ENCODE measurements around the gene CEP295NL. TPM values are rescaled to one million over a fixed set of nuclear protein-coding genes. Genes with fewer than 3 reads are reported as not detected.
"Not testable (repeated sequence)": the region's sequence is repeated elsewhere in the genome, so short reads cannot be mapped to it uniquely, and the experiment has no call there.

CEP295NL gene
- total and polyA plus RNA-seq, 5 donors from 2014 or later, result 0.25 to 1.6 (median 0.78) TPM; not detected in 2

- not testable (repeated sequence) for H3K27me3 Mint-ChIP-seq; H3K36me3 ChIP-seq (ENCODE audit: control insufficient read depth, insufficient read depth, low read length); H3K27ac ChIP-seq (ENCODE audit: insufficient read depth, low read length, poor library complexity, severe bottlenecking); H3K9me3 Mint-ChIP-seq; H3K27ac Mint-ChIP-seq; H3K9me3 ChIP-seq (ENCODE audit: control insufficient read depth in 2 of 2, low read length in 2 of 2); H3K4me1 Mint-ChIP-seq; H3K4me3 ChIP-seq (ENCODE audit: low read depth, low read length); DNase-seq; H3K27me3 ChIP-seq (ENCODE audit: control insufficient read depth, insufficient read depth, low read length); H3K4me3 Mint-ChIP-seq; ATAC-seq (ENCODE audit: low read depth in 2 of 2); H3K36me3 Mint-ChIP-seq; H3K4me1 ChIP-seq (ENCODE audit: control insufficient read depth, insufficient read depth, low read length, poor library complexity, severe bottlenecking)
These were observed 42.5 kb upstream of the CEP295NL start for GRCh38 chr17:78945455-78945854.

GRCh38 chr17:78944956-78945355, 42.0 kb upstream of the CEP295NL start:
- Histone ChIP-seq H3K36me3 (ENCODE audit: control insufficient read depth, insufficient read depth, low read length) (no peaks in the 10 kb centered on the region), H3K27me3 (ENCODE audit: control insufficient read depth, insufficient read depth, low read length) (no peaks in the 10 kb centered on the region), H3K27ac (ENCODE audit: insufficient read depth, low read length, poor library complexity, severe bottlenecking) (no peak overlapping the region), H3K9me3 (ENCODE audit: control insufficient read depth in 2 of 2, low read length in 2 of 2) (peaks cover 0 to 2% of the 10 kb centered on the region in 2 experiments), H3K4me3 (ENCODE audit: low read depth, low read length) (no peak overlapping the region), H3K4me1 (ENCODE audit: control insufficient read depth, insufficient read depth, low read length, poor library complexity, severe bottlenecking) (no peaks in the 10 kb centered on the region)
- peaks cover 0 to 4% (median 0%) of the 10 kb centered on the region in 4 donors for H3K4me1 Mint-ChIP-seq
- no peak for DNase-seq
- peaks cover 0 to 5% (median 0%) of the 10 kb centered on the region in 7 donors for H3K9me3 Mint-ChIP-seq
- peaks cover 5% of the 10 kb centered on the region for H3K27me3 Mint-ChIP-seq
- no peaks in the 10 kb centered on the region for H3K36me3 Mint-ChIP-seq
- no peak overlapping the region for H3K27ac Mint-ChIP-seq
- ATAC-seq (ENCODE audit: low read depth in 2 of 2), result no peak
- H3K4me3 Mint-ChIP-seq, result no peak overlapping the region

- Histone ChIP-seq H3K9me3 (ENCODE audit: control insufficient read depth in 2 of 2, low read length in 2 of 2) (no peaks in the 10 kb centered on the region), H3K36me3 (ENCODE audit: control insufficient read depth, insufficient read depth, low read length) (no peaks in the 10 kb centered on the region), H3K27me3 (ENCODE audit: control insufficient read depth, insufficient read depth, low read length) (no peaks in the 10 kb centered on the region), H3K4me1 (ENCODE audit: control insufficient read depth, insufficient read depth, low read length, poor library complexity, severe bottlenecking) (no peaks in the 10 kb centered on the region), H3K27ac (ENCODE audit: insufficient read depth, low read length, poor library complexity, severe bottlenecking) (no peak overlapping the region), H3K4me3 (ENCODE audit: low read depth, low read length) (no peak overlapping the region)
- Mint-ChIP-seq H3K27ac (no peak overlapping the region), H3K9me3 (peaks cover 0 to 2% (median 0%) of the 10 kb centered on the region in 7 donors), H3K27me3 (peaks cover 5% of the 10 kb centered on the region), H3K4me3 (no peak overlapping the region), H3K36me3 (no peaks in the 10 kb centered on the region), H3K4me1 (peaks cover 0 to 4% (median 0%) of the 10 kb centered on the region in 4 donors)
- no peak for ATAC-seq (ENCODE audit: low read depth in 2 of 2)
- no peak for DNase-seq
These were observed 41.0 kb upstream of the CEP295NL start for GRCh38 chr17:78944026-78944425.

- H3K4me3 Mint-ChIP-seq, result no peak overlapping the region
- no peaks in the 10 kb centered on the region for H3K36me3 Mint-ChIP-seq
- Histone ChIP-seq H3K9me3 (ENCODE audit: control insufficient read depth in 2 of 2, low read length in 2 of 2) (no peaks in the 10 kb centered on the region), H3K4me1 (ENCODE audit: control insufficient read depth, insufficient read depth, low read length, poor library complexity, severe bottlenecking) (no peaks in the 10 kb centered on the region), H3K36me3 (ENCODE audit: control insufficient read depth, insufficient read depth, low read length) (no peaks in the 10 kb centered on the region), H3K27ac (ENCODE audit: insufficient read depth, low read length, poor library complexity, severe bottlenecking) (no peak overlapping the region), H3K27me3 (ENCODE audit: control insufficient read depth, insufficient read depth, low read length) (no peaks in the 10 kb centered on the region), H3K4me3 (ENCODE audit: low read depth, low read length) (no peak overlapping the region)
- ATAC-seq (ENCODE audit: low read depth in 2 of 2) (no peak), DNase-seq (no peak)
- H3K27me3 Mint-ChIP-seq, result no peaks in the 10 kb centered on the region
- no peak overlapping the region for H3K27ac Mint-ChIP-seq
- H3K9me3 Mint-ChIP-seq, result peaks cover 0 to 2% (median 0%) of the 10 kb centered on the region in 7 donors
- peaks cover 0 to 2% (median 0%) of the 10 kb centered on the region in 4 donors for H3K4me1 Mint-ChIP-seq
These were observed 37.7 kb upstream of the CEP295NL start for GRCh38 chr17:78940708-78941107.

- no peaks in the 10 kb centered on the region for H3K9me3 ChIP-seq (ENCODE audit: control insufficient read depth in 2 of 2, low read length in 2 of 2)
- H3K4me1 ChIP-seq (ENCODE audit: control insufficient read depth, insufficient read depth, low read length, poor library complexity, severe bottlenecking), result no peaks in the 10 kb centered on the region
- H3K4me3 Mint-ChIP-seq, result no peak overlapping the region
- no peaks in the 10 kb centered on the region for H3K36me3 Mint-ChIP-seq
- no peaks in the 10 kb centered on the region for H3K27me3 ChIP-seq (ENCODE audit: control insufficient read depth, insufficient read depth, low read length)
- H3K27ac ChIP-seq (ENCODE audit: insufficient read depth, low read length, poor library complexity, severe bottlenecking), result no peak overlapping the region
- peaks cover 0 to 5% (median 0%) of the 10 kb centered on the region in 7 donors for H3K9me3 Mint-ChIP-seq
- DNase-seq, result no peak
- H3K27ac Mint-ChIP-seq, result no peak overlapping the region
- no peaks in the 10 kb centered on the region for H3K27me3 Mint-ChIP-seq
- no peak for ATAC-seq (ENCODE audit: low read depth in 2 of 2)
- H3K36me3 ChIP-seq (ENCODE audit: control insufficient read depth, insufficient read depth, low read length), result no peaks in the 10 kb centered on the region
- peaks cover 0 to 2% (median 0%) of the 10 kb centered on the region in 4 donors for H3K4me1 Mint-ChIP-seq
- no peak overlapping the region for H3K4me3 ChIP-seq (ENCODE audit: low read depth, low read length)
These were observed 37.3 kb upstream of the CEP295NL start for GRCh38 chr17:78940258-78940657.

GRCh38 chr17:78939615-78940014, 36.6 kb upstream of the CEP295NL start:
- Mint-ChIP-seq H3K36me3 (no peaks in the 10 kb centered on the region), H3K4me3 (no peak overlapping the region), H3K9me3 (peaks cover 0 to 5% (median 0%) of the 10 kb centered on the region in 7 donors), H3K27ac (no peak overlapping the region), H3K4me1 (no peaks in the 10 kb centered on the region), H3K27me3 (peaks cover under 1% of the 10 kb centered on the region)
- Histone ChIP-seq H3K27ac (ENCODE audit: insufficient read depth, low read length, poor library complexity, severe bottlenecking) (no peak overlapping the region), H3K4me1 (ENCODE audit: control insufficient read depth, insufficient read depth, low read length, poor library complexity, severe bottlenecking) (no peaks in the 10 kb centered on the region), H3K4me3 (ENCODE audit: low read depth, low read length) (no peak overlapping the region), H3K27me3 (ENCODE audit: control insufficient read depth, insufficient read depth, low read length) (no peaks in the 10 kb centered on the region), H3K36me3 (ENCODE audit: control insufficient read depth, insufficient read depth, low read length) (no peaks in the 10 kb centered on the region), H3K9me3 (ENCODE audit: control insufficient read depth in 2 of 2, low read length in 2 of 2) (no peaks in the 10 kb centered on the region)
- DNase-seq (no peak), ATAC-seq (ENCODE audit: low read depth in 2 of 2) (no peak)

- H3K9me3 ChIP-seq (ENCODE audit: control insufficient read depth in 2 of 2, low read length in 2 of 2), result no peaks in the 10 kb centered on the region
- no peak overlapping the region for H3K4me3 ChIP-seq (ENCODE audit: low read depth, low read length)
- no peak overlapping the region for H3K4me3 Mint-ChIP-seq
- H3K4me1 Mint-ChIP-seq, result peaks cover 0 to 11% (median 2%) of the 10 kb centered on the region in 4 donors
- H3K27me3 ChIP-seq (ENCODE audit: control insufficient read depth, insufficient read depth, low read length), result no peaks in the 10 kb centered on the region
- no peaks in the 10 kb centered on the region for H3K36me3 ChIP-seq (ENCODE audit: control insufficient read depth, insufficient read depth, low read length)
- H3K27ac Mint-ChIP-seq, result no peak overlapping the region
- DNase-seq (no peak), ATAC-seq (ENCODE audit: low read depth in 2 of 2) (no peak)
- no peaks in the 10 kb centered on the region for H3K36me3 Mint-ChIP-seq
- no peak overlapping the region for H3K27ac ChIP-seq (ENCODE audit: insufficient read depth, low read length, poor library complexity, severe bottlenecking)
- peaks cover 6% of the 10 kb centered on the region for H3K27me3 Mint-ChIP-seq
- H3K9me3 Mint-ChIP-seq, result peaks cover 0 to 5% (median 0%) of the 10 kb centered on the region in 7 donors
- peaks cover 9% of the 10 kb centered on the region for H3K4me1 ChIP-seq (ENCODE audit: control insufficient read depth, insufficient read depth, low read length, poor library complexity, severe bottlenecking)
These were observed 34.6 kb upstream of the CEP295NL start for GRCh38 chr17:78937561-78937960.

GRCh38 chr17:78935419-78936323, 32.7 kb upstream of the CEP295NL start:
- H3K27me3 ChIP-seq (ENCODE audit: control insufficient read depth, insufficient read depth, low read length), result no peaks in the 10 kb centered on the region
- H3K4me1 ChIP-seq (ENCODE audit: control insufficient read depth, insufficient read depth, low read length, poor library complexity, severe bottlenecking), result peaks cover 9% of the 10 kb centered on the region
- ATAC-seq (ENCODE audit: low read depth in 2 of 2) (no peak), DNase-seq (no peak)
- Mint-ChIP-seq H3K4me1 (peaks cover 0 to 11% (median 4%) of the 10 kb centered on the region in 4 donors), H3K27me3 (peaks cover 14% of the 10 kb centered on the region), H3K36me3 (no peaks in the 10 kb centered on the region), H3K27ac (no peak overlapping the region), H3K4me3 (no peak overlapping the region), H3K9me3 (peaks cover 0 to 3% (median 0%) of the 10 kb centered on the region in 7 donors)
- H3K36me3 ChIP-seq (ENCODE audit: control insufficient read depth, insufficient read depth, low read length), result no peaks in the 10 kb centered on the region
- H3K9me3 ChIP-seq (ENCODE audit: control insufficient read depth in 2 of 2, low read length in 2 of 2), result no peaks in the 10 kb centered on the region
- H3K4me3 ChIP-seq (ENCODE audit: low read depth, low read length), result no peak overlapping the region
- H3K27ac ChIP-seq (ENCODE audit: insufficient read depth, low read length, poor library complexity, severe bottlenecking), result no peak overlapping the region
